HEK293 (cell line): ENCODE results near the gene PLSCR3.
A peak's percentile ranks its signal among the peaks of the same experiment; 100 is the strongest.

Experiments used
- CTCF ChIA-PET: fragments of 350-600 bp; formaldehyde crosslinking; extraction: SDS; loops from one replicate; lab custom pipeline; 2021; ENCODE audit warnings: antibody characterized with exemption; lab: Yijun Ruan, JAX
- POLR2A ChIA-PET: fragments of 300-600 bp; formaldehyde crosslinking; extraction: SDS; loops from one replicate; lab custom pipeline; 2020; ENCODE audit warnings: antibody characterized with exemption, inconsistent platforms; lab: Yijun Ruan, JAX
- H3K27ac ChIP-seq: fragments of 200-500 bp; sonication (Bioruptor generic); 2 replicates; pipeline ENCODE4 v1.5.1; 2014; ENCODE audit warnings: low read depth, low read length, control low read depth, inconsistent platforms; ENCODE audit errors: extremely low read depth
- H3K36me3 ChIP-seq, 2 experiments: fragments of 200-500 bp in 1 of 2; sonication (Bioruptor generic) in 1 of 2; 1 replicate in 1 of 2; 2 replicates in 1 of 2; pipeline ENCODE4 v1.5.1; 2014 to 2017; ENCODE audit warnings: inconsistent platforms in 2 of 2, low read length in 2 of 2; ENCODE audit not compliant: control insufficient read depth in 2 of 2, insufficient read depth in 1 of 2
- H3K4me1 ChIP-seq: fragments of 200-500 bp; sonication (Bioruptor generic); 2 replicates; pipeline ENCODE4 v1.5.1; 2014; ENCODE audit warnings: mild to moderate bottlenecking, low read length, inconsistent platforms; ENCODE audit not compliant: control insufficient read depth, insufficient read depth
- H3K4me3 ChIP-seq: 2 replicates; pipeline ENCODE4 v1.5.1; 2011; ENCODE audit warnings: low read depth, mild to moderate bottlenecking, control low read depth, low read length, moderate library complexity
- H3K9me3 ChIP-seq: fragments of 200-500 bp; sonication (Bioruptor generic); 2 replicates; pipeline ENCODE4 v1.5.1; 2014; ENCODE audit warnings: low read depth, low read length, inconsistent platforms; ENCODE audit not compliant: control insufficient read depth, insufficient read depth
- EGR2 ChIP-seq: fragments of 450-650 bp; formaldehyde crosslinking; IDR thresholded peaks from 2 replicates; pipeline ENCODE4 v1.5.1; 2016; ENCODE audit warnings: low read depth, missing biosample characterization, missing genetic modification characterization
- GLIS1 ChIP-seq: fragments of 450-650 bp; formaldehyde crosslinking; IDR thresholded peaks from 2 replicates; pipeline ENCODE4 v1.5.1; 2016; ENCODE audit warnings: missing biosample characterization, missing genetic modification characterization
- GLIS2 ChIP-seq: fragments of 450-650 bp; formaldehyde crosslinking; IDR thresholded peaks from 2 replicates; pipeline ENCODE4 v1.5.1; 2016; ENCODE audit warnings: missing biosample characterization, missing genetic modification characterization
- IKZF3 ChIP-seq: fragments of 450-650 bp; IDR thresholded peaks from 2 replicates; pipeline ENCODE4 v1.5.0; 2018; ENCODE audit warnings: missing biosample characterization, mild to moderate bottlenecking, missing genetic modification characterization, moderate library complexity
- KLF10 ChIP-seq: fragments of 450-650 bp; IDR thresholded peaks from 2 replicates; pipeline ENCODE4 v1.5.1; 2018; ENCODE audit warnings: missing biosample characterization, mild to moderate bottlenecking, missing genetic modification characterization
- KLF16 ChIP-seq: fragments of 450-650 bp; formaldehyde crosslinking; IDR thresholded peaks from 2 replicates; pipeline ENCODE4 v1.5.1; 2017; ENCODE audit warnings: missing biosample characterization, missing genetic modification characterization
- KLF9 ChIP-seq: fragments of 450-650 bp; formaldehyde crosslinking; IDR thresholded peaks from 2 replicates; pipeline ENCODE4 v1.5.1; 2016; ENCODE audit warnings: missing biosample characterization, missing genetic modification characterization, low read depth
- SCRT2 ChIP-seq: fragments of 450-650 bp; formaldehyde crosslinking; IDR thresholded peaks from 2 replicates; pipeline ENCODE4 v1.5.1; 2016; ENCODE audit warnings: missing biosample characterization, missing genetic modification characterization
- ZBTB17 ChIP-seq: fragments of 450-650 bp; formaldehyde crosslinking; IDR thresholded peaks from 2 replicates; pipeline ENCODE4 v1.5.1; 2016; ENCODE audit warnings: missing biosample characterization, missing genetic modification characterization
- ZBTB48 ChIP-seq: fragments of 450-650 bp; formaldehyde crosslinking; IDR thresholded peaks from 2 replicates; pipeline ENCODE4 v1.5.1; 2016; ENCODE audit warnings: missing biosample characterization, missing genetic modification characterization
- ZBTB8A ChIP-seq: fragments of 450-650 bp; formaldehyde crosslinking; IDR thresholded peaks from 2 replicates; pipeline ENCODE4 v1.5.1; 2016; ENCODE audit warnings: missing biosample characterization, missing genetic modification characterization
- ZEB2 ChIP-seq: fragments of 450-650 bp; formaldehyde crosslinking; IDR thresholded peaks from 2 replicates; pipeline ENCODE4 v1.5.1; 2016; ENCODE audit warnings: missing biosample characterization, missing genetic modification characterization
- ZFP37 ChIP-seq: fragments of 450-650 bp; formaldehyde crosslinking; IDR thresholded peaks from 2 replicates; pipeline ENCODE4 v1.5.1; 2016; ENCODE audit warnings: missing biosample characterization, missing genetic modification characterization
- ZIC2 ChIP-seq: fragments of 450-650 bp; formaldehyde crosslinking; IDR thresholded peaks from 2 replicates; pipeline ENCODE4 v1.5.1; 2016; ENCODE audit warnings: missing biosample characterization, missing genetic modification characterization
- ZNF335 ChIP-seq: fragments of 450-650 bp; formaldehyde crosslinking; conservative IDR thresholded peaks from 2 replicates; pipeline ENCODE4 v1.5.1; 2016; ENCODE audit warnings: missing biosample characterization, missing genetic modification characterization
- ZNF391 ChIP-seq: fragments of 450-650 bp; formaldehyde crosslinking; IDR thresholded peaks from 2 replicates; pipeline ENCODE4 v1.5.1; 2016; ENCODE audit warnings: low read depth, missing biosample characterization, missing genetic modification characterization, borderline replicate concordance
- ZNF529 ChIP-seq: fragments of 450-650 bp; formaldehyde crosslinking; IDR thresholded peaks from 2 replicates; pipeline ENCODE4 v1.5.1; 2017; ENCODE audit warnings: missing genetic modification characterization, missing biosample characterization; ENCODE audit not compliant: insufficient replicate concordance
- ZNF561 ChIP-seq: fragments of 450-650 bp; IDR thresholded peaks from 2 replicates; pipeline ENCODE4 v1.5.1; 2018; ENCODE audit warnings: missing biosample characterization, missing genetic modification characterization, borderline replicate concordance
- ZNF600 ChIP-seq: fragments of 450-650 bp; formaldehyde crosslinking; IDR thresholded peaks from 2 replicates; pipeline ENCODE4 v1.5.1; 2016; ENCODE audit warnings: missing biosample characterization, missing genetic modification characterization
- ZNF660 ChIP-seq: fragments of 450-650 bp; IDR thresholded peaks from 2 replicates; pipeline ENCODE4 v1.5.1; 2018; ENCODE audit warnings: missing biosample characterization, mild to moderate bottlenecking, missing genetic modification characterization
- ZSCAN30 ChIP-seq: fragments of 450-650 bp; IDR thresholded peaks from 2 replicates; pipeline ENCODE4 v1.5.1; 2018; ENCODE audit warnings: missing biosample characterization, mild to moderate bottlenecking, missing genetic modification characterization, moderate library complexity
- TF ChIP-seq, protein P1 (sequence below): fragments of 450-650 bp; formaldehyde crosslinking; IDR thresholded peaks from 2 replicates; pipeline ENCODE4 v1.5.1; 2016; ENCODE audit warnings: missing biosample characterization, missing genetic modification characterization
- TF ChIP-seq, protein P2 (sequence below): fragments of 450-650 bp; formaldehyde crosslinking; IDR thresholded peaks from 2 replicates; pipeline ENCODE4 v1.5.1; 2016; ENCODE audit warnings: missing biosample characterization, missing genetic modification characterization, borderline replicate concordance
- TF ChIP-seq, protein P3 (sequence below): fragments of 450-650 bp; formaldehyde crosslinking; IDR thresholded peaks from 2 replicates; pipeline ENCODE4 v1.5.1; 2017; ENCODE audit warnings: missing biosample characterization, missing genetic modification characterization
- TF ChIP-seq, protein P4 (sequence below): fragments of 450-650 bp; formaldehyde crosslinking; IDR thresholded peaks from 2 replicates; pipeline ENCODE4 v1.5.1; 2016; ENCODE audit warnings: missing biosample characterization, missing genetic modification characterization

The PLSCR3 gene

DNA sequence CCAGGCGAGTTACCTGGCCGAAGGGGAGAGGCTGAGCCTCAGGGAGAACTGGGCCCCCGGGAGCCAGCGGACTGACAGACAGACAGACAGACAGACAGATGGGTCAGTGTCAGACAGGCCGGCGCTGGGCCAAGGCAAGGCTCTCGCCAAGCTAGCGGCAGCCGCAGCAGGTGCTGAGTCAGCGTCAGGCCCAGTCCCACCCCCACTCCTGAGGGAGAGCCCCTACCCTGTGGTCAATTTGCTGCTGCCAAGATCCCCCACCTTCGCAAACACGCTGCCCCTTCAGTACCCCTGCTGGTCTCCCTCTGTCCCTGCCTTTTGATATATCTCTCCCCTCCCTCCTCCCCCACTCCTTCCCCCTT lies 46.5 kb upstream of the PLSCR3 start:
- Histone ChIP-seq H3K36me3 (no peaks in the 10 kb centered on the region), H3K27ac (peak overlapping the region; percentile 74; the same call in 1 of the 2 replicates), H3K9me3 (no peaks in the 10 kb centered on the region), H3K4me1 (peaks cover 30% of the 10 kb centered on the region), H3K4me3 (no peak overlapping the region)
- POLR2A ChIA-PET = interaction anchor here (0.5 to 3.1 kb wide), 11 partner anchors 10 to 210 kb away, joined by 3 to 21 read pairs (median 3); partner anchors contain the start of genes PLSCR3, POLR2A, TMEM256 and ZBTB4
- CTCF ChIA-PET = interaction anchor here (0.6 to 3.8 kb wide), 3 partner anchors 21 to 394 kb away, joined by 3 to 18 read pairs (median 3); partner anchors contain the start of gene TMEM95
- peak; percentile 6; the same call in 1 of the 2 replicates for TF ChIP-seq ZNF600
- no peak for TF ChIP-seq ZNF529
- peak; percentile 47; the same call in 1 of the 2 replicates for TF ChIP-seq KLF16 (tag by site-specific recombination)
- TF ChIP-seq KLF10 (tag by site-specific recombination) = no peak
- TF ChIP-seq GLIS2 (tag by site-specific recombination) = peak; percentile 56; the same call in 1 of the 2 replicates
- peak; percentile 44 for TF ChIP-seq ZBTB8A (tag by site-specific recombination)
- TF ChIP-seq ZBTB48 (tag by site-specific recombination) = peak; percentile 32
- TF ChIP-seq ZNF660 (tag by site-specific recombination) = no peak
- peak; percentile 33 for TF ChIP-seq GLIS1 (tag by site-specific recombination)
- TF ChIP-seq ZEB2 (tag by site-specific recombination) = peak; percentile 33; the same call in 1 of the 2 replicates
- no peak for TF ChIP-seq ZFP37
- 0 out of 2 replicates have a peak, but pooled peaks have one; percentile 25 for TF ChIP-seq ZNF561
- 0 out of 2 replicates have a peak, but pooled peaks have one; percentile 28 for TF ChIP-seq ZNF391 (tag by site-specific recombination)
- TF ChIP-seq, protein P1, sequence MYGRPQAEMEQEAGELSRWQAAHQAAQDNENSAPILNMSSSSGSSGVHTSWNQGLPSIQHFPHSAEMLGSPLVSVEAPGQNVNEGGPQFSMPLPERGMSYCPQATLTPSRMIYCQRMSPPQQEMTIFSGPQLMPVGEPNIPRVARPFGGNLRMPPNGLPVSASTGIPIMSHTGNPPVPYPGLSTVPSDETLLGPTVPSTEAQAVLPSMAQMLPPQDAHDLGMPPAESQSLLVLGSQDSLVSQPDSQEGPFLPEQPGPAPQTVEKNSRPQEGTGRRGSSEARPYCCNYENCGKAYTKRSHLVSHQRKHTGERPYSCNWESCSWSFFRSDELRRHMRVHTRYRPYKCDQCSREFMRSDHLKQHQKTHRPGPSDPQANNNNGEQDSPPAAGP = peak; percentile 24; the same call in 1 of the 2 replicates
- TF ChIP-seq ZIC2 (tag by site-specific recombination) = peak; percentile 79
- TF ChIP-seq, protein P2, sequence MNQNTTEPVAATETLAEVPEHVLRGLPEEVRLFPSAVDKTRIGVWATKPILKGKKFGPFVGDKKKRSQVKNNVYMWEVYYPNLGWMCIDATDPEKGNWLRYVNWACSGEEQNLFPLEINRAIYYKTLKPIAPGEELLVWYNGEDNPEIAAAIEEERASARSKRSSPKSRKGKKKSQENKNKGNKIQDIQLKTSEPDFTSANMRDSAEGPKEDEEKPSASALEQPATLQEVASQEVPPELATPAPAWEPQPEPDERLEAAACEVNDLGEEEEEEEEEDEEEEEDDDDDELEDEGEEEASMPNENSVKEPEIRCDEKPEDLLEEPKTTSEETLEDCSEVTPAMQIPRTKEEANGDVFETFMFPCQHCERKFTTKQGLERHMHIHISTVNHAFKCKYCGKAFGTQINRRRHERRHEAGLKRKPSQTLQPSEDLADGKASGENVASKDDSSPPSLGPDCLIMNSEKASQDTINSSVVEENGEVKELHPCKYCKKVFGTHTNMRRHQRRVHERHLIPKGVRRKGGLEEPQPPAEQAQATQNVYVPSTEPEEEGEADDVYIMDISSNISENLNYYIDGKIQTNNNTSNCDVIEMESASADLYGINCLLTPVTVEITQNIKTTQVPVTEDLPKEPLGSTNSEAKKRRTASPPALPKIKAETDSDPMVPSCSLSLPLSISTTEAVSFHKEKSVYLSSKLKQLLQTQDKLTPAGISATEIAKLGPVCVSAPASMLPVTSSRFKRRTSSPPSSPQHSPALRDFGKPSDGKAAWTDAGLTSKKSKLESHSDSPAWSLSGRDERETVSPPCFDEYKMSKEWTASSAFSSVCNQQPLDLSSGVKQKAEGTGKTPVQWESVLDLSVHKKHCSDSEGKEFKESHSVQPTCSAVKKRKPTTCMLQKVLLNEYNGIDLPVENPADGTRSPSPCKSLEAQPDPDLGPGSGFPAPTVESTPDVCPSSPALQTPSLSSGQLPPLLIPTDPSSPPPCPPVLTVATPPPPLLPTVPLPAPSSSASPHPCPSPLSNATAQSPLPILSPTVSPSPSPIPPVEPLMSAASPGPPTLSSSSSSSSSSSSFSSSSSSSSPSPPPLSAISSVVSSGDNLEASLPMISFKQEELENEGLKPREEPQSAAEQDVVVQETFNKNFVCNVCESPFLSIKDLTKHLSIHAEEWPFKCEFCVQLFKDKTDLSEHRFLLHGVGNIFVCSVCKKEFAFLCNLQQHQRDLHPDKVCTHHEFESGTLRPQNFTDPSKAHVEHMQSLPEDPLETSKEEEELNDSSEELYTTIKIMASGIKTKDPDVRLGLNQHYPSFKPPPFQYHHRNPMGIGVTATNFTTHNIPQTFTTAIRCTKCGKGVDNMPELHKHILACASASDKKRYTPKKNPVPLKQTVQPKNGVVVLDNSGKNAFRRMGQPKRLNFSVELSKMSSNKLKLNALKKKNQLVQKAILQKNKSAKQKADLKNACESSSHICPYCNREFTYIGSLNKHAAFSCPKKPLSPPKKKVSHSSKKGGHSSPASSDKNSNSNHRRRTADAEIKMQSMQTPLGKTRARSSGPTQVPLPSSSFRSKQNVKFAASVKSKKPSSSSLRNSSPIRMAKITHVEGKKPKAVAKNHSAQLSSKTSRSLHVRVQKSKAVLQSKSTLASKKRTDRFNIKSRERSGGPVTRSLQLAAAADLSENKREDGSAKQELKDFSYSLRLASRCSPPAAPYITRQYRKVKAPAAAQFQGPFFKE (tag by site-specific recombination) = 0 out of 2 replicates have a peak, but pooled peaks have one; percentile 8
- TF ChIP-seq ZNF335 = peak; percentile 69
- TF ChIP-seq, protein P3, sequence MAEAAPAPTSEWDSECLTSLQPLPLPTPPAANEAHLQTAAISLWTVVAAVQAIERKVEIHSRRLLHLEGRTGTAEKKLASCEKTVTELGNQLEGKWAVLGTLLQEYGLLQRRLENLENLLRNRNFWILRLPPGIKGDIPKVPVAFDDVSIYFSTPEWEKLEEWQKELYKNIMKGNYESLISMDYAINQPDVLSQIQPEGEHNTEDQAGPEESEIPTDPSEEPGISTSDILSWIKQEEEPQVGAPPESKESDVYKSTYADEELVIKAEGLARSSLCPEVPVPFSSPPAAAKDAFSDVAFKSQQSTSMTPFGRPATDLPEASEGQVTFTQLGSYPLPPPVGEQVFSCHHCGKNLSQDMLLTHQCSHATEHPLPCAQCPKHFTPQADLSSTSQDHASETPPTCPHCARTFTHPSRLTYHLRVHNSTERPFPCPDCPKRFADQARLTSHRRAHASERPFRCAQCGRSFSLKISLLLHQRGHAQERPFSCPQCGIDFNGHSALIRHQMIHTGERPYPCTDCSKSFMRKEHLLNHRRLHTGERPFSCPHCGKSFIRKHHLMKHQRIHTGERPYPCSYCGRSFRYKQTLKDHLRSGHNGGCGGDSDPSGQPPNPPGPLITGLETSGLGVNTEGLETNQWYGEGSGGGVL (tag by site-specific recombination) = peak; percentile 99
- 0 out of 2 replicates have a peak, but pooled peaks have one; percentile 6 for TF ChIP-seq IKZF3 (tag by site-specific recombination)
- 0 out of 2 replicates have a peak, but pooled peaks have one; percentile 23 for TF ChIP-seq ZSCAN30
- TF ChIP-seq, protein P4, sequence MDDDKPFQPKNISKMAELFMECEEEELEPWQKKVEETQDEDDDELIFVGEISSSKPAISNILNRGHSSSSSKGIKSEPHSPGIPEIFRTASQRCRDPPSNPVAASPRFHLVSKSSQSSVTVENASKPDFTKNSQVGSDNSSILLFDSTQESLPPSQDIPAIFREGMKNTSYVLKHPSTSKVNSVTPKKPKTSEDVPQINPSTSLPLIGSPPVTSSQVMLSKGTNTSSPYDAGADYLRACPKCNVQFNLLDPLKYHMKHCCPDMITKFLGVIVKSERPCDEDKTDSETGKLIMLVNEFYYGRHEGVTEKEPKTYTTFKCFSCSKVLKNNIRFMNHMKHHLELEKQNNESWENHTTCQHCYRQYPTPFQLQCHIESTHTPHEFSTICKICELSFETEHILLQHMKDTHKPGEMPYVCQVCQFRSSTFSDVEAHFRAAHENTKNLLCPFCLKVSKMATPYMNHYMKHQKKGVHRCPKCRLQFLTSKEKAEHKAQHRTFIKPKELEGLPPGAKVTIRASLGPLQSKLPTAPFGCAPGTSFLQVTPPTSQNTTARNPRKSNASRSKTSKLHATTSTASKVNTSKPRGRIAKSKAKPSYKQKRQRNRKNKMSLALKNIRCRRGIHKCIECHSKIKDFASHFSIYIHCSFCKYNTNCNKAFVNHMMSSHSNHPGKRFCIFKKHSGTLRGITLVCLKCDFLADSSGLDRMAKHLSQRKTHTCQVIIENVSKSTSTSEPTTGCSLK (tag by site-specific recombination) = no peak
- TF ChIP-seq ZBTB17 (tag by site-specific recombination) = no peak; the same call in 1 of the 2 replicates
- TF ChIP-seq SCRT2 = peak; percentile 93
- TF ChIP-seq EGR2 (tag by site-specific recombination) = peak; percentile 65
- 0 out of 2 replicates have a peak, but pooled peaks have one; percentile 12 for TF ChIP-seq KLF9 (tag by site-specific recombination)
